ENCODE data around the gene GIGYF2. TPM values are rescaled to one million over a fixed set of nuclear protein-coding genes. Genes with fewer than 3 reads are reported as not detected.

The GIGYF2 gene
- polyA plus RNA-seq, 1 donor from 2014 or later, result 52.6 TPM

DNA sequence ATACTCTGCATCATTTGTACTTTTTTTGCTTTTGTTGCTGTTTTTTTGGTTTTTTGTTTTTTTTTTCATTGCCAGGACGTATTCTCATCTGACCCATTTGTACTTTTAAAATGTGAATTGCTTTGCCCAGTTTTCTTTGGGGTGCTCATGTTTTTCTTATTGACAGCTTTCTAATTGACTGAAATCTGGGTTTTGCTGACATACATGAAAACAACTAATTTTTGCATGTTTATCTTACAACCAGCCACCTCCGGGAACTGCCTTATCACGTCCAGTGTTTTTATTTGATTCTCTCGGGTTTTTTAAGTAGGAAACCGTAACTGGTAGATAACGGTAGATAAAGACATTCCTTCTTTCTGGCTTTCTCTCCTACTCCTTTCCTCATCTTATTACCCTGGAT is 211.6 kb downstream of the GIGYF2 start:
- TF ChIP-seq RAD21 (conservative IDR thresholded peaks at IDR 0.05) (no peak), TAF1 (IDR thresholded peaks at IDR 0.05; ENCODE audit: low read depth) (no peak), EP300 (conservative IDR thresholded peaks at IDR 0.05; ENCODE audit: poor library complexity, severe bottlenecking) (no peak), EZH2 (IDR thresholded peaks at IDR 0.05; ENCODE audit: borderline replicate concordance, insufficient read depth, low read length, poor library complexity, severe bottlenecking) (no peak), MXI1 (conservative IDR thresholded peaks at IDR 0.05; ENCODE audit: poor library complexity, severe bottlenecking) (no peak), POLR2AphosphoS5 (IDR thresholded peaks at IDR 0.05) (no peak), REST (IDR thresholded peaks at IDR 0.05; ENCODE audit: borderline replicate concordance) (no peak), SMC3 (conservative IDR thresholded peaks at IDR 0.05; ENCODE audit: poor library complexity) (no peak)
- TF ChIP-seq, protein P1, sequence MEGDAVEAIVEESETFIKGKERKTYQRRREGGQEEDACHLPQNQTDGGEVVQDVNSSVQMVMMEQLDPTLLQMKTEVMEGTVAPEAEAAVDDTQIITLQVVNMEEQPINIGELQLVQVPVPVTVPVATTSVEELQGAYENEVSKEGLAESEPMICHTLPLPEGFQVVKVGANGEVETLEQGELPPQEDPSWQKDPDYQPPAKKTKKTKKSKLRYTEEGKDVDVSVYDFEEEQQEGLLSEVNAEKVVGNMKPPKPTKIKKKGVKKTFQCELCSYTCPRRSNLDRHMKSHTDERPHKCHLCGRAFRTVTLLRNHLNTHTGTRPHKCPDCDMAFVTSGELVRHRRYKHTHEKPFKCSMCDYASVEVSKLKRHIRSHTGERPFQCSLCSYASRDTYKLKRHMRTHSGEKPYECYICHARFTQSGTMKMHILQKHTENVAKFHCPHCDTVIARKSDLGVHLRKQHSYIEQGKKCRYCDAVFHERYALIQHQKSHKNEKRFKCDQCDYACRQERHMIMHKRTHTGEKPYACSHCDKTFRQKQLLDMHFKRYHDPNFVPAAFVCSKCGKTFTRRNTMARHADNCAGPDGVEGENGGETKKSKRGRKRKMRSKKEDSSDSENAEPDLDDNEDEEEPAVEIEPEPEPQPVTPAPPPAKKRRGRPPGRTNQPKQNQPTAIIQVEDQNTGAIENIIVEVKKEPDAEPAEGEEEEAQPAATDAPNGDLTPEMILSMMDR (IDR thresholded peaks at IDR 0.05; ENCODE audit: poor library complexity, severe bottlenecking), result no peak
- H3K4me2 ChIP-seq (ENCODE audit: low read length), result no peak overlapping the region
- H3K79me2 ChIP-seq (replicated peaks; ENCODE audit: insufficient read depth, low read length), result no peaks in the 10 kb centered on the region
- no peaks in the 10 kb centered on the region for H3K27me3 ChIP-seq (ENCODE audit: insufficient read depth, low read depth, low read length)
- H3K36me3 ChIP-seq (ENCODE audit: insufficient read depth, low read length), result no peaks in the 10 kb centered on the region
- H3K4me3 ChIP-seq (ENCODE audit: low read length), result no peak overlapping the region
- H3K27ac ChIP-seq (ENCODE audit: low read length), result no peak overlapping the region
- H3K9me3 ChIP-seq (ENCODE audit: low read length), result peaks cover 11% of the 10 kb centered on the region
- no peaks in the 10 kb centered on the region for H3K9me2 ChIP-seq (ENCODE audit: insufficient read depth, low read length)
- H2AFZ ChIP-seq (ENCODE audit: low read depth, low read length), result no peak overlapping the region
- H3F3A ChIP-seq (ENCODE audit: insufficient read depth, low read length, poor library complexity, severe bottlenecking), result no peaks in the 10 kb centered on the region
- H3K9ac ChIP-seq (ENCODE audit: low read length), result no peak overlapping the region
- no peaks in the 10 kb centered on the region for H4K20me1 ChIP-seq (ENCODE audit: insufficient read depth)

Small RNAs within 50 kb of the gene (small RNA-seq; reads per million reads assigned to genes)
- gene RF00019 (0 to 1.2 (median 0) reads per million in 3 experiments), gene RN7SL359P (0.07 to 0.16 (median 0.10) reads per million in 3 experiments), gene RNU6-107P (0 reads per million in 3 experiments)

Other genes starting within 250 kb of the GIGYF2 start
- gene ALPI, start 241.2 kb upstream of the GIGYF2 start, polyA plus RNA-seq, result not detected in 2 replicates
- 60.9 and 75.6 TPM in 2 replicates for gene ECEL1, start 209.5 kb upstream of the GIGYF2 start, polyA plus RNA-seq
- gene PRSS56, start 176.9 kb upstream of the GIGYF2 start, polyA plus RNA-seq, result 0.16 TPM in 1 of 2 replicates, not detected in the other
- gene CHRND, start 171.2 kb upstream of the GIGYF2 start, polyA plus RNA-seq, result not detected in 2 replicates
- gene CHRNG, start 157.6 kb upstream of the GIGYF2 start, polyA plus RNA-seq, result not detected in 2 replicates
- 29.3 and 29.9 TPM in 2 replicates for gene TIGD1, start 146.8 kb upstream of the GIGYF2 start, polyA plus RNA-seq
- 57.6 and 82.8 TPM in 2 replicates for gene EIF4E2, start 146.6 kb upstream of the GIGYF2 start, polyA plus RNA-seq
- gene EFHD1, start 63.7 kb upstream of the GIGYF2 start, polyA plus RNA-seq, result not detected in 2 replicates
- not detected in 2 replicates for gene KCNJ13, start 79.2 kb downstream of the GIGYF2 start, polyA plus RNA-seq
- gene SNORC, start 172.9 kb downstream of the GIGYF2 start, polyA plus RNA-seq, result 0.68 and 4.2 TPM in 2 replicates

Data from neural cell (in vitro differentiated cells).